SK-N-SH (cell line): ENCODE measurements around the gene IQSEC1. TPM values are rescaled to one million over a fixed set of nuclear protein-coding genes. Genes with fewer than 3 reads are reported as not detected.

Experiments
- CTCF ChIA-PET: fragments of 300-600, 350-600 bp; formaldehyde crosslinking; extraction: SDS; loops from one replicate; lab custom pipeline; 2021; lab: Yijun Ruan, JAX
- POLR2A ChIA-PET: fragments of 350-600 bp; sonication (Branson Sonifier 250); formaldehyde crosslinking; extraction: SDS; loops from one replicate; lab custom pipeline; 2020; ENCODE audit warnings: antibody characterized with exemption, inconsistent platforms; lab: Yijun Ruan, JAX
- DNase-seq: peaks from one replicate; pipeline ENCODE4 v3.0.0; 2012
- H2AFZ ChIP-seq: fragments of 200-600 bp; sonication (generic); 2 replicates; pipeline ENCODE4 v1.8.1; 2016; ENCODE audit warnings: antibody characterized with exemption, mild to moderate bottlenecking, low read depth
- H3F3A ChIP-seq: fragments of 200-600 bp; sonication (generic); replicated peaks from 2 replicates; pipeline ENCODE3; 2016; ENCODE audit warnings: antibody characterized with exemption, mild to moderate bottlenecking; ENCODE audit not compliant: insufficient read depth
- H3K27ac ChIP-seq, 2 experiments: fragments of 200-500 bp in 1 of 2; fragments of 200-600 bp in 1 of 2; sonication (Bioruptor generic) in 1 of 2; sonication (generic), shearing (Covaris generic) in 1 of 2; 2 replicates each; pipeline versions ENCODE4 v1.5.1 to v1.6.1; 2014 to 2016; ENCODE audit warnings: low read depth in 2 of 2, inconsistent platforms in 1 of 2, low read length in 1 of 2, mild to moderate bottlenecking in 1 of 2, mixed read lengths in 1 of 2
- H3K27me3 ChIP-seq: fragments of 200-600 bp; sonication (generic), shearing (Covaris generic); 2 replicates; pipeline ENCODE4 v1.6.1; 2016; ENCODE audit warnings: mixed run types; ENCODE audit not compliant: insufficient read depth
- H3K36me3 ChIP-seq, 2 experiments: fragments of 200-500 bp in 1 of 2; fragments of 200-600 bp in 1 of 2; sonication (Bioruptor generic) in 1 of 2; sonication (generic) in 1 of 2; replicated peaks in 1 of 2; 2 replicates each; pipeline versions ENCODE3 to v1.5.1; 2014 to 2016; ENCODE audit warnings: low read length in 1 of 2, mild to moderate bottlenecking in 1 of 2; ENCODE audit not compliant: insufficient read depth in 2 of 2, control insufficient read depth in 1 of 2
- H3K4me1 ChIP-seq, 2 experiments: fragments of 200-500 bp in 1 of 2; fragments of 200-600 bp in 1 of 2; sonication (Bioruptor generic) in 1 of 2; sonication (generic), shearing (Covaris generic) in 1 of 2; 2 replicates each; pipeline versions ENCODE4 v1.5.1 to v1.6.1; 2014 to 2016; ENCODE audit warnings: low read depth in 1 of 2, low read length in 1 of 2, mixed run types in 1 of 2; ENCODE audit not compliant: insufficient read depth in 2 of 2, control insufficient read depth in 1 of 2
- H3K4me2 ChIP-seq: fragments of 200-600 bp; sonication (generic), shearing (Covaris generic); 2 replicates; pipeline ENCODE4 v1.6.1; 2017; ENCODE audit warnings: mixed run types
- H3K4me3 ChIP-seq, 2 experiments: fragments of 200-500 bp in 1 of 2; fragments of 200-600 bp in 1 of 2; sonication (Bioruptor generic) in 1 of 2; sonication (generic), shearing (Covaris generic) in 1 of 2; 2 replicates each; pipeline versions ENCODE4 v1.5.1 to v1.8.1; 2014 to 2016; ENCODE audit warnings: low read depth in 2 of 2, inconsistent platforms in 1 of 2, low read length in 1 of 2, mild to moderate bottlenecking in 1 of 2, mixed read lengths in 1 of 2, moderate library complexity in 1 of 2
- H3K79me2 ChIP-seq: fragments of 200-600 bp; sonication (generic); 2 replicates; pipeline ENCODE4 v1.8.1; 2017; ENCODE audit warnings: mild to moderate bottlenecking; ENCODE audit not compliant: insufficient read depth
- H3K9ac ChIP-seq: fragments of 200-600 bp; sonication (generic); 2 replicates; pipeline ENCODE4 v1.6.1; 2017; ENCODE audit warnings: mixed run types
- H3K9me2 ChIP-seq: fragments of 200-600 bp; sonication (generic); 2 replicates; pipeline ENCODE4 v1.6.1; 2017; ENCODE audit warnings: mixed run types
- H3K9me3 ChIP-seq: fragments of 200-600 bp; sonication (generic); 2 replicates; pipeline ENCODE4 v1.6.1; 2017; ENCODE audit warnings: mixed run types, mild to moderate bottlenecking, moderate library complexity
- H4K20me1 ChIP-seq: fragments of 200-600 bp; sonication (generic); 2 replicates; pipeline ENCODE4 v1.6.1; 2017; ENCODE audit warnings: mild to moderate bottlenecking, mixed run types; ENCODE audit not compliant: insufficient read depth
- EP300 ChIP-seq, 2 experiments: IDR thresholded peaks; 2 replicates each; pipeline versions ENCODE4 v1.4.0 to v1.6.1; 2012; ENCODE audit warnings: borderline replicate concordance in 1 of 2, low read depth in 1 of 2, low read length in 1 of 2
- FOSL2 ChIP-seq: IDR thresholded peaks from 2 replicates; pipeline ENCODE4 v1.4.0; 2012; ENCODE audit warnings: low read depth, mild to moderate bottlenecking, moderate library complexity, borderline replicate concordance
- FOXJ3 ChIP-seq: sonication (generic); formaldehyde crosslinking; IDR thresholded peaks from 2 replicates; pipeline ENCODE4 v1.5.1; 2020; ENCODE audit warnings: mild to moderate bottlenecking, missing genetic modification reagents
- FOXM1 ChIP-seq: IDR thresholded peaks from 2 replicates; pipeline ENCODE4 v1.4.0; 2012; ENCODE audit warnings: low read depth, mild to moderate bottlenecking
- GATA2 ChIP-seq: sonication (generic); formaldehyde crosslinking; IDR thresholded peaks from 2 replicates; pipeline ENCODE4 v1.5.0; 2020; ENCODE audit warnings: mild to moderate bottlenecking, missing genetic modification reagents
- JUND ChIP-seq: IDR thresholded peaks from 2 replicates; pipeline ENCODE4 v1.4.0; 2012
- MEF2A ChIP-seq: IDR thresholded peaks from 2 replicates; pipeline ENCODE4 v1.4.0; 2012; ENCODE audit warnings: low read depth, borderline replicate concordance
- MXI1 ChIP-seq: IDR thresholded peaks from 2 replicates; pipeline ENCODE4 v1.6.1; 2012; ENCODE audit warnings: mild to moderate bottlenecking, low read depth, low read length, improper control_type of control experiment
- RCOR1 ChIP-seq: fragments of 150-350 bp; IDR thresholded peaks from 2 replicates; pipeline ENCODE4 v1.6.1; 2017; ENCODE audit warnings: antibody characterized with exemption, low read length
- RFX5 ChIP-seq: IDR thresholded peaks from 2 replicates; pipeline ENCODE4 v1.6.1; 2012; ENCODE audit warnings: mild to moderate bottlenecking, improper control_type of control experiment, low read length
- SIN3A ChIP-seq: IDR thresholded peaks from 2 replicates; pipeline ENCODE4 v1.6.1; 2012; ENCODE audit warnings: low read depth, mild to moderate bottlenecking, low read length, moderate library complexity, borderline replicate concordance
- SMC3 ChIP-seq: IDR thresholded peaks from 2 replicates; pipeline ENCODE4 v1.6.1; 2012; ENCODE audit warnings: low read depth, low read length, improper control_type of control experiment
- TCF12 ChIP-seq: IDR thresholded peaks from 2 replicates; pipeline ENCODE4 v1.4.0; 2012
- YY1 ChIP-seq: IDR thresholded peaks from 2 replicates; pipeline ENCODE4 v1.4.0; 2012; ENCODE audit warnings: low read depth, mild to moderate bottlenecking
- WGBS: methylation state at CpG from one replicate; pipeline ENCODE4 v1.1.6; 2017; ENCODE audit warnings: low lambda C conversion rate; 5-methylcytosine and 5-hydroxymethylcytosine counted together
- polyA plus RNA-seq, 3 experiments: library from polyadenylated mRNA; depleted of rRNA; stranded (reverse); fragments of >200 nt; gene quantifications; 2 replicates each; pipeline ENCODE4 v1.2.3, GENCODE V29; 2012
- TF ChIP-seq, protein P1 (sequence below): IDR thresholded peaks from 2 replicates; pipeline ENCODE4 v1.4.0; 2012; ENCODE audit warnings: low read depth, borderline replicate concordance
- TF ChIP-seq, protein P2 (sequence below): fragments of 150-350 bp; IDR thresholded peaks from 2 replicates; pipeline ENCODE4 v1.6.1; 2016; ENCODE audit warnings: mild to moderate bottlenecking, low read depth, low read length
- TF ChIP-seq, protein P3 (sequence below): fragments of 150-350 bp; IDR thresholded peaks from 2 replicates; pipeline ENCODE4 v1.6.1; 2017; ENCODE audit warnings: antibody characterized with exemption, low read length, low read depth, borderline replicate concordance
- TF ChIP-seq, protein P4 (sequence below): IDR thresholded peaks from 2 replicates; pipeline ENCODE4 v1.4.0; 2012; ENCODE audit warnings: low read depth

The IQSEC1 gene
- polyA plus RNA-seq, 1 of the 3 experiments (the other 2 are of a cell fraction), result 6.2 TPM

DNA sequence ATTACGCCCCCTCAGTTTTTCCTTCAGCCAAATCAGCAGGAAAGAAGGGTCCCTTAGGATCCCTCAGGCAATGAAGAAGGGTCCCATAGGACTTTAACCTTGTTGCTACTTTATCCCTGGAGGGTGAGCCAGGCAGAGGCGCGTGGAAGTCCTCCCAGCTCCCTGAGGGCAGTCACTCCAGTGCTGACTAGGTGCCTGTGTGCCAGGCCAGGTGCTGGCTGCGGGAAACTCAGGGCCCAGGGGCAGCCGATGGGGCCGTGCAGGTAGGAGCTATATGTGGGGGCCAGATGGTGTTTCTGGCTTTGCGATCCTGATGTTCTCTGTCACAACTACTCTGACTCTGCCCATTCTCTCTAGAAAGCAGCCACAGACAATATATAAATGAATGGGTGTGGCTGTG lies 42.8 kb upstream of the IQSEC1 start:
- Histone ChIP-seq H4K20me1 (no peaks in the 10 kb centered on the region), H3K9me3 (no peaks in the 10 kb centered on the region), H3K79me2 (no peaks in the 10 kb centered on the region), H3F3A (no peaks in the 10 kb centered on the region), H3K27ac (no peak overlapping the region), H3K4me1 (no peaks in the 10 kb centered on the region; a peak in 1 of 4 replicates), H2AFZ (no peak overlapping the region), H3K36me3 (no peaks in the 10 kb centered on the region), H3K4me2 (no peak overlapping the region), H3K9me2 (no peaks in the 10 kb centered on the region), H3K9ac (no peak overlapping the region), H3K27me3 (no peaks in the 10 kb centered on the region; the same call in 1 of the 2 replicates), H3K4me3 (no peak overlapping the region)
- POLR2A ChIA-PET, result no interaction called here
- WGBS, result 62% methylated on average over 7 of the region's 7 CpGs
- TF ChIP-seq, protein P1, sequence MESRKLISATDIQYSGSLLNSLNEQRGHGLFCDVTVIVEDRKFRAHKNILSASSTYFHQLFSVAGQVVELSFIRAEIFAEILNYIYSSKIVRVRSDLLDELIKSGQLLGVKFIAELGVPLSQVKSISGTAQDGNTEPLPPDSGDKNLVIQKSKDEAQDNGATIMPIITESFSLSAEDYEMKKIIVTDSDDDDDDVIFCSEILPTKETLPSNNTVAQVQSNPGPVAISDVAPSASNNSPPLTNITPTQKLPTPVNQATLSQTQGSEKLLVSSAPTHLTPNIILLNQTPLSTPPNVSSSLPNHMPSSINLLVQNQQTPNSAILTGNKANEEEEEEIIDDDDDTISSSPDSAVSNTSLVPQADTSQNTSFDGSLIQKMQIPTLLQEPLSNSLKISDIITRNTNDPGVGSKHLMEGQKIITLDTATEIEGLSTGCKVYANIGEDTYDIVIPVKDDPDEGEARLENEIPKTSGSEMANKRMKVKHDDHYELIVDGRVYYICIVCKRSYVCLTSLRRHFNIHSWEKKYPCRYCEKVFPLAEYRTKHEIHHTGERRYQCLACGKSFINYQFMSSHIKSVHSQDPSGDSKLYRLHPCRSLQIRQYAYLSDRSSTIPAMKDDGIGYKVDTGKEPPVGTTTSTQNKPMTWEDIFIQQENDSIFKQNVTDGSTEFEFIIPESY, result no peak
- TF ChIP-seq SIN3A, result no peak
- TF ChIP-seq TCF12, result no peak
- no peak for TF ChIP-seq GATA2 (CRISPR knock-in tag)
- TF ChIP-seq, protein P2, sequence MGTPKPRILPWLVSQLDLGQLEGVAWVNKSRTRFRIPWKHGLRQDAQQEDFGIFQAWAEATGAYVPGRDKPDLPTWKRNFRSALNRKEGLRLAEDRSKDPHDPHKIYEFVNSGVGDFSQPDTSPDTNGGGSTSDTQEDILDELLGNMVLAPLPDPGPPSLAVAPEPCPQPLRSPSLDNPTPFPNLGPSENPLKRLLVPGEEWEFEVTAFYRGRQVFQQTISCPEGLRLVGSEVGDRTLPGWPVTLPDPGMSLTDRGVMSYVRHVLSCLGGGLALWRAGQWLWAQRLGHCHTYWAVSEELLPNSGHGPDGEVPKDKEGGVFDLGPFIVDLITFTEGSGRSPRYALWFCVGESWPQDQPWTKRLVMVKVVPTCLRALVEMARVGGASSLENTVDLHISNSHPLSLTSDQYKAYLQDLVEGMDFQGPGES, result no peak
- TF ChIP-seq MXI1, result no peak
- TF ChIP-seq EP300 (IDR thresholded peaks at IDR 0.05; ENCODE audit: borderline replicate concordance in 1 of 2, low read depth in 1 of 2, low read length in 1 of 2), result no peak
- TF ChIP-seq RCOR1, result no peak
- TF ChIP-seq SMC3, result no peak
- no peak for TF ChIP-seq FOXJ3
- TF ChIP-seq YY1, result no peak
- no peak for TF ChIP-seq MEF2A
- TF ChIP-seq, protein P3, sequence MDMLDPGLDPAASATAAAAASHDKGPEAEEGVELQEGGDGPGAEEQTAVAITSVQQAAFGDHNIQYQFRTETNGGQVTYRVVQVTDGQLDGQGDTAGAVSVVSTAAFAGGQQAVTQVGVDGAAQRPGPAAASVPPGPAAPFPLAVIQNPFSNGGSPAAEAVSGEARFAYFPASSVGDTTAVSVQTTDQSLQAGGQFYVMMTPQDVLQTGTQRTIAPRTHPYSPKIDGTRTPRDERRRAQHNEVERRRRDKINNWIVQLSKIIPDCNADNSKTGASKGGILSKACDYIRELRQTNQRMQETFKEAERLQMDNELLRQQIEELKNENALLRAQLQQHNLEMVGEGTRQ, result no peak
- no peak for TF ChIP-seq FOXM1
- no peak for TF ChIP-seq FOSL2
- TF ChIP-seq, protein P4, sequence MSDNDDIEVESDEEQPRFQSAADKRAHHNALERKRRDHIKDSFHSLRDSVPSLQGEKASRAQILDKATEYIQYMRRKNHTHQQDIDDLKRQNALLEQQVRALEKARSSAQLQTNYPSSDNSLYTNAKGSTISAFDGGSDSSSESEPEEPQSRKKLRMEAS, result no peak
- no peak for TF ChIP-seq JUND
- no peak for TF ChIP-seq RFX5
- CTCF ChIA-PET, result interaction anchor here (1.3 to 2.0 kb wide), 2 partner anchors 9 to 10 kb away, joined by 5 read pairs; no protein-coding TSS in a partner anchor
- no peak for DNase-seq
